ENCODE data around the gene SREBF1.

Gene SREBF1

GRCh38 chr17:17849845-17850373 is 13.1 kb upstream of the SREBF1 start:
- peak overlapping the region; percentile 78 for H3K27ac ChIP-seq
- no peaks in the 10 kb centered on the region for H3K27me3 ChIP-seq
- peaks cover 17 to 21% of the 10 kb centered on the region in 2 experiments for H3K4me1 ChIP-seq (ENCODE audit: control insufficient read depth in 1 of 2, insufficient read depth in 1 of 2, low read depth in 1 of 2, low read length in 1 of 2)
- TF ChIP-seq, protein P1, sequence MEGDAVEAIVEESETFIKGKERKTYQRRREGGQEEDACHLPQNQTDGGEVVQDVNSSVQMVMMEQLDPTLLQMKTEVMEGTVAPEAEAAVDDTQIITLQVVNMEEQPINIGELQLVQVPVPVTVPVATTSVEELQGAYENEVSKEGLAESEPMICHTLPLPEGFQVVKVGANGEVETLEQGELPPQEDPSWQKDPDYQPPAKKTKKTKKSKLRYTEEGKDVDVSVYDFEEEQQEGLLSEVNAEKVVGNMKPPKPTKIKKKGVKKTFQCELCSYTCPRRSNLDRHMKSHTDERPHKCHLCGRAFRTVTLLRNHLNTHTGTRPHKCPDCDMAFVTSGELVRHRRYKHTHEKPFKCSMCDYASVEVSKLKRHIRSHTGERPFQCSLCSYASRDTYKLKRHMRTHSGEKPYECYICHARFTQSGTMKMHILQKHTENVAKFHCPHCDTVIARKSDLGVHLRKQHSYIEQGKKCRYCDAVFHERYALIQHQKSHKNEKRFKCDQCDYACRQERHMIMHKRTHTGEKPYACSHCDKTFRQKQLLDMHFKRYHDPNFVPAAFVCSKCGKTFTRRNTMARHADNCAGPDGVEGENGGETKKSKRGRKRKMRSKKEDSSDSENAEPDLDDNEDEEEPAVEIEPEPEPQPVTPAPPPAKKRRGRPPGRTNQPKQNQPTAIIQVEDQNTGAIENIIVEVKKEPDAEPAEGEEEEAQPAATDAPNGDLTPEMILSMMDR (IDR thresholded peaks at IDR 0.05): no peak
- H3K4me3 ChIP-seq (ENCODE audit: low read depth in 1 of 2, low read length in 1 of 2): no peak overlapping the region
- H3K9me3 ChIP-seq: no peaks in the 10 kb centered on the region
- H3K36me3 ChIP-seq: peaks cover 9% of the 10 kb centered on the region

DNA sequence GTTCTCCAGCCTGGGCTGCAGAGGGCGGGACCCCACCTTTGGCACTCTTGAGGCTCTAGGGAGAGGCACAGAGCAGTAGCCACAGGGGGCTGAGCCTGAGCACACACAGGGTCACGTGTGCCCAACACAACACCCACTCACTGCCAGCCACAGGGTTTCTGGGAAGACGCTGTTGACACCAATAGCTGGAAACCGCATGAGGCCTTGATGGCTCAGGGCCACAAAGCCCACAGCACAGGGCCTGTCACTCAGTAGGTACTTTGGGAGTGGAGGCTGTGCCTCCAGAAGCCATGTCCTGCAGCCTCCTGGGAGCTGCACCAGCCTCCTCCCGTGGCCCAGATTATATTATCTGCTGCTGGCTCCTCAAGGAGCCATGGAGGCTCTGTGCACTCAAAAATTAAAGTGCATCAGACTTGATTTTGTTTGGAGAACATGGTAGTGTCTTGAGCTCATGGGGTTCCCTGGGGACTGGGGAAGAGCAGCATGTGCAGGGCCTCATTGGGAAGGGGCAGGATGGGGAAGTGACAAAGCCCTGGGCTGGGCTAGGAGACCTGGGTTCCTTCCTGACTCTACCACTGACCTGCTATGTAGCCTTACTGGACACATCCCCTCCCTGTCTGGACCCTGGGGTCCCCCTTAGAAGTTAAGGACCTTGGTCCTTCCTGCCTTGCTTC is 12.5 kb upstream of the SREBF1 start:
- Histone ChIP-seq H3K27me3 (no peaks in the 10 kb centered on the region), H3K9me3 (no peaks in the 10 kb centered on the region), H3K27ac (peak overlapping the region; percentile 78), H3K4me3 (ENCODE audit: low read depth in 1 of 2, low read length in 1 of 2) (no peak overlapping the region), H3K4me1 (ENCODE audit: control insufficient read depth in 1 of 2, insufficient read depth in 1 of 2, low read depth in 1 of 2, low read length in 1 of 2) (peaks cover 17 to 21% of the 10 kb centered on the region in 2 experiments), H3K36me3 (peaks cover 9% of the 10 kb centered on the region)
- TF ChIP-seq, protein P1 (IDR thresholded peaks at IDR 0.05): no peak

DNA sequence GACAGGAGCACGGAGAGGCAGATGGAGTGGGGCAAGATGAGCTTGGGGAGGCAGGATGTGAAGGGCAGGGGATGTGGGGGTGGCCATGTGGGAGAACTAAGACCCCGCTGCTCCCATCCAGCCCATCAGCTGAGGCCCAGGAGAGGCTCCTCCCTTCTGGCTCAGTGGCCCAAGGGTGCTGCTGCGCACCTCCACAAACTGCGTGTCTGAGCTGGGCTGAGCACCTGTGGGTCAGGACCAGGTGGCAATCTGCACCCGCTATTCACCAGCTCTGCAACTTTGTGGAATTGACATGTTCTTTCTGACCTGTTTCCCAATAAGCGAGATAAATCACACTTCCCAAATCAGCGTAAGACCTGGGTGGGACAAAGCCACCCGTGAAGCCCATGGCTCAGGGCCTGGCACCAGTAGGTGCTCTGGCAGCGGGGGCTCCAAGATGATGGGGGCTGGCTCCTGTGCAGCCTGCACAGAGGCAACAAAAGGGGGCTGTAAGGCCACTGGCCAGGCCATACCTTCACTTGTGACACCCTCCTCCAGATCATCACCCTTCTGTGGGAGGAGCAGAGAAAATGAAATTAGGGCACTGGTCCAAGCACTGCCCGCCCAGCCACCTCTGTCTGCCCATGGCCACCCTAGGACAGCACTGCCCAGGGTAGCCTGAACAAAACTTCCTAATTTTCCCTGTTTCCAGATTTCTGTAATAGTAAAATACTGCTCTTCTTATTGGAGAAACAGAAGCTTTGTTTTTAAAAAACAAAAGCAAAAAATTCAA is 11.7 kb upstream of the SREBF1 start:
- TF ChIP-seq, protein P1 (IDR thresholded peaks at IDR 0.05): no peak
- Histone ChIP-seq H3K4me3 (ENCODE audit: low read depth in 1 of 2, low read length in 1 of 2) (no peak overlapping the region), H3K27ac (peak overlapping the region; percentile 78)

DNA sequence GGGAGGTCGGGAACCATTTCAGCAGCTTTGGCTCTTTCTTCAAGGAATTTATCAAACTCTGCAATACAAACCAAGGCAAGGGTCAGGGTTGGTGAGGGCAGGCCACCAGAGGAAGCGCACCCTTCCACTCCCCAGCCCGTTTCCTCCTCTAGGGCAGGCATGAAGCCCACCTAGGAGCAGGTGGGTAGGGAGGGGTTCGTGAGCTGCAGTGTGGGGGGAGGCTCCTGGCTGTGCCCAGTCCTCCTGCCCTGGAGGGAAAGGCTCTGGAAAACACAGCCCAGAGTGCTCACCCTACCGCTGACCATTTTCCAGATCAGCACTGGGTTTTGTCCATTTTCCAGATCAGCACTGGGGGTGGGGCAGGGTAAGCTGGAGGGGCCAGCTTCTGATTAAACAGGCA is 10.9 kb upstream of the SREBF1 start:
- TF ChIP-seq, protein P1 (IDR thresholded peaks at IDR 0.05): no peak
- H3K9me3 ChIP-seq: no peaks in the 10 kb centered on the region
- peaks cover 17 to 21% of the 10 kb centered on the region in 2 experiments for H3K4me1 ChIP-seq (ENCODE audit: control insufficient read depth in 1 of 2, insufficient read depth in 1 of 2, low read depth in 1 of 2, low read length in 1 of 2)
- H3K27me3 ChIP-seq: no peaks in the 10 kb centered on the region
- no peak overlapping the region for H3K27ac ChIP-seq
- H3K4me3 ChIP-seq (ENCODE audit: low read depth in 1 of 2, low read length in 1 of 2): no peak overlapping the region
- H3K36me3 ChIP-seq: peaks cover 9% of the 10 kb centered on the region

More for the DNA sequence above, 11.7 kb upstream of the SREBF1 start:
- H3K4me1 ChIP-seq (ENCODE audit: control insufficient read depth in 1 of 2, insufficient read depth in 1 of 2, low read depth in 1 of 2, low read length in 1 of 2): peaks cover 17 to 21% of the 10 kb centered on the region in 2 experiments
- no peaks in the 10 kb centered on the region for H3K27me3 ChIP-seq
- no peaks in the 10 kb centered on the region for H3K9me3 ChIP-seq
- H3K36me3 ChIP-seq: peaks cover 9% of the 10 kb centered on the region

GRCh38 chr17:17847118-17847689 is 10.4 kb upstream of the SREBF1 start:
- TF ChIP-seq, protein P1 (IDR thresholded peaks at IDR 0.05): no peak
- Histone ChIP-seq H3K27me3 (no peaks in the 10 kb centered on the region), H3K4me1 (ENCODE audit: control insufficient read depth in 1 of 2, insufficient read depth in 1 of 2, low read depth in 1 of 2, low read length in 1 of 2) (peaks cover 17 to 21% of the 10 kb centered on the region in 2 experiments), H3K36me3 (peaks cover 9% of the 10 kb centered on the region), H3K4me3 (ENCODE audit: low read depth in 1 of 2, low read length in 1 of 2) (no peak overlapping the region), H3K27ac (no peak overlapping the region), H3K9me3 (no peaks in the 10 kb centered on the region)
